GM19324 (cell line): ENCODE data around the gene CAT.

Experiments used
- ATAC-seq: cut with Tn5 transposase; IDR thresholded peaks from one replicate; pipeline ENCODE4 v1.9.1; 2021; ENCODE audit warnings: mild to moderate bottlenecking, moderate library complexity; ENCODE audit not compliant: unreplicated experiment, low FRiP score

The CAT gene

DNA sequence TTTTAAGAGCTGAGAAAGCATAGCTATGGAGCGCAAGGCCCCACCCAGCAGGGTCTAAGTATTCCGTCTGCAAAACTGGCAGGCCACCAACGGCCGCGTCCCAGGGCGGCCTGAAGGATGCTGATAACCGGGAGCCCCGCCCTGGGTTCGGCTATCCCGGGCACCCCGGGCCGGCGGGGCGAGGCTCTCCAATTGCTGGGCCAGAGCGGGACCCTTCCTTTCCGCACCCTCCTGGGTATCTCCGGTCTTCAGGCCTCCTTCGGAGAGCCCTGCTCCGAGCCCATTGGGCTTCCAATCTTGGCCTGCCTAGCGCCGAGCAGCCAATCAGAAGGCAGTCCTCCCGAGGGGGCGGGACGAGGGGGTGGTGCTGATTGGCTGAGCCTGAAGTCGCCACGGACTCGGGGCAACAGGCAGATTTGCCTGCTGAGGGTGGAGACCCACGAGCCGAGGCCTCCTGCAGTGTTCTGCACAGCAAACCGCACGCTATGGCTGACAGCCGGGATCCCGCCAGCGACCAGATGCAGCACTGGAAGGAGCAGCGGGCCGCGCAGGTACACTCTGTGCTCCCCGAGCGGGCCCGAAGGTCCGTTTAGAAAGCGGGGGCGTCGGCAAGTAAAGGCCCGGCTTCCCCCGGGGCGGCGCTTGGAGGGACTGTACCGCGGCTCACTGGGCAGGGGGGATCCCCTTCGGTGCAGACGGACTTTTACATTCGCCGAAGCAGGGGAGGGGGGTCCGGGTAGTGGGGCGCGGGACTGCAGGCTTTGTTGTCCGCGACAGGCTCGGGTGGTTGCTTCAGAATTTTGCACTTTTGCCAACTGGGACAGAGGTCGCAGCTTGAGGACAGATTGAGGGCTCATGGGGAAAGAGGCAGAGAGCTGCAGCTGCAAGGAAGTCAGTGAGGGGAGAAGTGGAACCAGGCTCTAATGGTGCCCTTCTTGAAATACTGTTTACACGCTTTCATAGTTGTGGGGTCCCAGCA, at the start of gene CAT:
Gene CAT (plus strand): TSS at position 406 of the 979 bp plus-strand sequence. CDS start 80 bp downstream, at position 486.
- ATAC-seq, result peak; percentile 97

DNA sequence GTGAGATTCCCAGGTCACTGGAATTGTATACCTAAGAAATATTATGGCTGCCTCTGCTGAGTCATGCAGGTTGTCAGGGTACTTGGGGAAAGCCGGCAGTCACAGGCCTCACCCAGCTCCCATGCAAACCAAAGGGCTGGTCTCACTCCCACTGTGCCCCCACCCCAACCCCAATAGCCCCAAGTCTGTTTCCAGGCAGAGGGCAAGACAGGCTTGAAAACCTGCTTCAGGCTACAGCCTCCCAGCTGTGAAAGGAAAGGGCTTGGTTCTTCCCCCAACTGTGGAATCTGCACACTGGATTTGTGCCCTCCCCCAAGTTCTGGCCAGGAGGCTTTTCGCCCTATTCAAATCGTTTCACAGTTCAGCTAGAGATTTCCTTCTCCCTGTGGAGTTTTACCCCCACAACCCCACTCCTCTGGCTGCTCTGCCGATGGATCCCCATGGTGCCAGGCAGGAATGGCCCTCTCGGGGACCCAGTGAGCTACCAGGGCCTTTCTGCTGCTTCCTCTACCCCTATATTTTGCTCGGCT, 43.9 kb upstream of the CAT start:
- no peak for ATAC-seq

DNA sequence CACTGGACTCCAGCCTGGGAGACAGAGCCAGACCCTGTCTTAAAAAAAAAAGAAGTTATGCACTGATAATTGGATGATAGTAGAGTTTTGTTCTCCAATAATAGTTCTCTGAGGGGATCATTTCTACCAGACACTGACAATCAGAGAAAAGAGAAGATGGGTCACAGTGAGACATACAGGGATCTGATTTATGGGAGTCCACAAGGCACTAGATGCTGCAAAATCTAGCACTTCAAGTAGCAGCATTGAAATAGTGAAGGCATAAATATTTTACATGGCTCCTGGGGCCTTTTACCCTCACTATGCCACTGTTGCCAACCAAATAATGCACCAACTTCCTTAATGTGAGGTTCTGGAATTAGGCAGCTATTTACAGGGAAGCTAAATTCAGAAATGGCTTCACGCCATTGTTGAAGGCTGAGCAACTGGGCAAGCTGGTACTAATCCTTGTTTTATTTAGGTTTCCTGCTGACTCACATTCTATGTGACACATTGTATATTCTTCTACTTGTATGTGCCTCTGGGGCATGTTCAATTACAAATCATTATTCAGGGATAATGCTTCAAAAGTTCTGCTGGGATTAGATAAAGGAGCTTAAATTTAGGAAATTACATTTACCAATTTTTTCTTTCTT, 42.7 kb upstream of the CAT start:
- ATAC-seq, result no peak

DNA sequence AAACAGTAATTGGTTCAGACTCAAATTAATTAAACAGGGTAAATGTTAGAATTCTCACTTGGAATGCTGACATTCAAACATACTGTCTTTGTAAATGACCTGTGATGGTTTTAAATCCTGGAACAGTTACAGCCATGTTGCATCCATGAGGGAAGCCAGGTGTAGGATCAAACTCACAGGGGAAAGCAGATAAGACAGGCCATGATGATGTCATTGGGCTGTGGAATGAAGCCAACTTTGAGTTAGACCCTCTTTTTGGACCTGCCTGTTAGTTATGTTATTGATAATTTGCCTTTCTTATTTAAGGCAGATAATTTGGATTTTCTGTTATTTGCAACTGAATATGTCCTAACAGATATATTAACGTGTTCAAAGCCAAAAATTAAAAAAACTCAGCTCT, 41.6 kb upstream of the CAT start:
- no peak for ATAC-seq

DNA sequence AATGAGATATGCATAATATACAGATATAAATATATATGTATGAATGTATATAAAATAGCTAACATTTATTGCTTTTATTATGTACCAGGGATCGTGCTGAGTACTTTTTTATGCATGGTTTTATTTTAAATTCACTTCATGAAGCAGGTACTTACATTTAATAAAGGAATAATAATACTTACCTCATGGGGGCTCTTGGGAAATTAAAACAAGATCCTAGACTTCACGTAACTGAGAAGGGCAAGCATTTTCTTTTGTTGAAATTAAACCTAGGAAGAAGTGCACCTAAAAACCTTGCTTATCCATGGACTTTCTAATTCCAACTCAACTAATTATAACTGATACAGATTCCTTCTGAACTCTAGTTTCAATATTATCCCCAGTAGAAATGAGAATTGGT, 40.9 kb upstream of the CAT start:
- no peak for ATAC-seq

DNA sequence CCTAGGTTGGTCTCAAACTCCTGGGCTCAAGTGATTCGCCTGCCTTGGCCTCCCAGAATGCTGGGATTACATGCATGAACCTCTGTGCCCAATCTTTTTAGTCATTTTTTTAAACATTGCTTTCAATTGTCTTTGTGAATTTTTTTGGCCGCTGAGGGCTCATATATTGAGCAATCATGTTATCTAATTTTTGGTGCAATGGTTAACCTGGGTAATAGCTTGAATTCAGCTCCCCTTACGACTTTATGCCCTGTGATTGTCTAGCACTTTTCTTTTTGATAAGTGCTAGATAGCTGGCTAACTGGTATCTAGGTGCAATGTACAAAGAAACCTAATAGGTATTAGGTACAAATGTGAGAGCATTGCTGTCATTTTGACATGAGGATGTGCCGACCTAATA, 35.3 kb upstream of the CAT start:
- no peak for ATAC-seq

DNA sequence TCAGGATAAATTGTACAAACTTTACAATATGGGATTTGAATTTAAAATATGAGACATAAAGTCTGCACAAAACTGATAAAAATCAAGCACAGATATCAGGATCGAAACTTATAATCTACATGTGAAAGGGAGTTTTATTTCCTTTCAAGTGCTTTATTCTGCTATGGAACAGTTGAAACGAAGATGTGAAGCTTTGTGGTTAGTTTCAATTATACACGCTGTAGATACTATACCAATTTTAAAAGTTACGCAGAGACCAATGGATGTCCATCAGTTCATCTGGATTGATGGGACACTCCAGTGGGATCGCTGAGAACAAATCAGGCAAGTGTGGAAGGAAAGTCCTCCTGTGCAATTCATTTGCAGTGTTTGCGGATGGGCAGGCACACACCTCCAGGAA, 34.5 kb upstream of the CAT start:
- ATAC-seq, result no peak

DNA sequence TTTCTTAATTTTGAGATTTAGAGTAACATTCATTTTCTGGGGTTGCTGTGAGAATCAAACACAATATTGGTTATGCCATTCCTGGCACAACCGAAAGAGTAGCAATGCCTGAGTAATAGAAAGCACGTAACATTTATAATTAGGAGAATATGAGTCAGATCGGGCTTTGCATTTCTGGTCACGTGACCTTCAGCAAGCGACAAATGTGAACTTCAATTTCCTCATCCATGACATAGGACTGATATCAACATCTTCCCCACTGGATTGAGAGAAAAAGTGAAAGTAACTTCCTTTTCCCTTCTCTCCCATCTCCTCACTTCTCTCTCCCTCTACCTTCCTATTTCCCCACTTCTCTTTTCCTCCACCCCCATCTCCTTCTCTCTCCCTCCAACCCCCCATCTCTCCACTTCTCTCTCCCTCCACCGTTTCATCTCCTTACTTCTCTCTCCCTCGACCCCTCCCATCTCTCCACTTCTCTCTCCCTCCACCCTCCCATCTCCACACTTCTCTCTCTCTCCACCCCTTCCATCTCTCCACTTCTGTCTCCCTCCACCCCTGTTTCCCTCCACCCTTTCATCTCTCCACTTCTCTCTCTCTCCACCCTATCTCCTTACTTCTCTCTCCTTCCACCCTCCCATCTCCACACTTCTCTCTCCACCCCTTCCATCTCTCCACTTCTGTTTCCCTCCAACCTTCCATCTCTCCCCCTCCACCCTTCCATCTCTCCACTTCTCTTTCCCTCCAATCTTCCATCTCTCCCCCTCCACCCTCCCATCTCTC, 33.5 kb upstream of the CAT start:
- ATAC-seq, result no peak

DNA sequence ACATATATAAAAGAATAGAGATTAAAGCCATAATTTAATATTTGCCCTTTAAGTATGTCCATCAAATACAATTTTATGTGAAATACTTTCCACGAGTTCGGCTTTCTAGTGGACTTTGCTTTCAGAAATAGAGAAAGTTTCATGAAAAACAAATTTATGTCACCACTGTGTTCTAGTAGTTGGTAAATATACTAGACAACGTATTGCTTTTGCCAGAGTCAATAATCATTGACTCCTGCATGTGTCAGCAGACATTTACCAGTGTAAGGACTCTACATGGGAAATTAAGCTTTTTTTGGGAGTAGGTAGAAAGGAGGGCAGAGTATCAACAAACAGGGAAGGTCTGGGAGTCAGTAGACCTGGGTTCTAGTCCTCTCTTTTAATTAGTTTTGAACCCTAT, 32.3 kb upstream of the CAT start:
- no peak for ATAC-seq

DNA sequence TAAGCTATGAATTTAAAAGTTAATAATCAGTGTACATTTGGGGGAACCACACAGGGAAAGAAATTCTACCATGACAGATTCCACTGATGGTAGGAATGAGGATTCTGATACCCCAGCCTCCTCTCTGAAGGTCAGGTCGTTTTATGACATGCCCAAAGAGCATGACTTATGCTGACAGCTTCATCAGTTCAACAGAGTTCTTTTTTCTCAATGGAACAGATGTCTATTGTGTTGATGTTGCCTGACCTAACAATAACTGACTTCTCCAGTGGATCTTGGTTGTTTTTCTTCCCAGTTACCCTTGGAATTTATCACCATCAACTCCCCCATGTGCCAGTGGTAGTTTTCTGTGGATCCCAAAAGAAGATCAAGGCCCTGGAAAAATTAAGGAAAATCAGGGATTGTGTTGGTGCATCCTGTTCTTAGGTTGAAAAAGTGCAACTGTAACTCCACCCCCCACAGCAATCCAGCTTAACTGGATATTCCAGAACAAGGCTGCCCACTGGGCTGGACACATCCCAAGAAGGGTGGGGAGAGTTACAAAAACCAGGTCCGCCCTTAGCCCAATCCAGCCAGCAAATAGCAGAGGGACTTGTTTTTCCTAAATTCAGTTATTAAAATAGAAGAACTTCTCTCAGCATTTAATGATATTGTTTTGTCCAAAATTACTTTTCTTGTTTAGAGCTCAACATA, 31.5 kb upstream of the CAT start:
- no peak for ATAC-seq

DNA sequence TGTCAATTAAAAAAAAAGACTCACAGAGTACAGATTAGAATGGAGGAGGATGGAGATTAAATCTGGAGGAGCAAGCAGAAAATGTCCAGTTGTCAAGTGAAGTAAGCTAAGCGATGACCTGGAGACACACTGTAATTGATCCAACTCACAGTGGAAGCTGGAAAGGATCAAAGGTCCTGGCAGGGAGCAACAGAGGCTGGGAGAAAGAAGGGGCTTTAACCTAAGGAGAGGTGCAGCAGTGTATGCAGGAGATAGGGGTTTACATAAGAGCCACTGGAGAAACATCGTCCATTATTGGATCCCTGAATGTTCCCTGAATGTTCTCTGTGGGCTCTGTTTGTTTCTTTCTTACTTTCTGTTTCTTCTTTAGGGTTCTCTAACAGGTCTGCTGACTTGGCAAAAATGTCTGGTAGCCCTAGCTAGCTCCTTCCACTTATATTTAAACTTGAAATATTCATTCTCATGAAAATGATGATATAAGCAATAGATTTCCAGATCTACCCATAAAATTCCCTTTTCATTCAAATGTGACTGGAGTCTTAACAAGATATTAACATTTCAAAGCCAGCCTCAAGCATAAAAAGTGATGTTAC, 30.1 kb upstream of the CAT start:
- ATAC-seq, result no peak

DNA sequence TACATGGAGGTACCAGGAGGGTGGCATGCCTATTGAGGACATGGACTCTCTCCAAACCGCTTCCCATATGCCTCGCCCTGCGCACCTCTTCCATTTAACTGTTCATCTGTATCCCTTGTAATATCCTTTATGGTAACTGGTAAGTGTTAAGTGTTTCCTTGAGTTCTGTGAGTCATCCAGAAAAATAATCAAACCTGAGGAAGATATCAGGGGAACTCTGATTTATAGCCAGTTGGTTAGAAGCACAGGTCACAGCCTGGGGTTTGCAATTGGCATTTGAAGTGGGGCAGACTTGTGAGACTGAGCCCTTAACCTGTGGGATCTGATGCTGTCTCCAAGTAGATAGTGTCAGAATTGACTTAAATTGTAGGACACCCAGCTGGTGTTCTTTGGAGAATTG, 27.6 kb upstream of the CAT start:
- no peak for ATAC-seq

DNA sequence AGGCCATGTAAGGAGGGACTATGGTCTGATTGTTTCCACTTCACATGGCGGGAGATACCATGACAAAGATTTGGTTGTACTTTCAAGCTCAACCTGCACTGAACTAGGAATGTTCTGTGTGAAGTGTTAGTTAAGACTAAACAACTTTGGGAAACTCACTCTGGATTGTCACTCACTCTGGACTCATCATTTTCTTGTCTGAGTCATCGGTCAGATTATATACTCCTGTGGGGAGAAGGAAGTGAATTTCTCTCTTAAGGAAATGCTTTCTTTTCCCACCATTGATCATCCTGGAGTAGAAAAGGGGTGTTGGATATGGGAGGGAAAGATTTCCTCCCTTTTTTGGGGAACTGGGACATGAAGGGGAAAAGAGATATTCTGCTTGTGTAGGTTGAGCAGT, 26.9 kb upstream of the CAT start:
- no peak for ATAC-seq

DNA sequence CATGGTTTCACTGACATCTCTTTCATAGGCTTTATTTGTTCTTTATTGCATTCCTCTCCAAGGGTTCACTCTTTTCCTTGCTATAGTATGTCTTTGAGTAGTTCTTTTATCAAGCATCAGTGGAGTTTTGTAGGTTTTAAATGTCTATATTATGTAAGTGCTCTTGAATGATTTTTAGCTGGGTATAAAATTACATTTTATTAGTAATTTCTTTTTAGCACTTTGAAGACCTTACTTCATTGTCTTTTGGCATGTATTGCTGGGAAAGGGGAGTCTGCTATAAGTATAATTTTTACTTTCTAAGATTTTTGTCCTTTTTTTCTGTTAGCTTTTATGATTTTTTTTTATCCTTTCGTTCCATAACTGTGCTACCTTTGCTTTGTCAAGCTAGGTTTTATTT, 25.5 kb upstream of the CAT start:
- ATAC-seq, result no peak

DNA sequence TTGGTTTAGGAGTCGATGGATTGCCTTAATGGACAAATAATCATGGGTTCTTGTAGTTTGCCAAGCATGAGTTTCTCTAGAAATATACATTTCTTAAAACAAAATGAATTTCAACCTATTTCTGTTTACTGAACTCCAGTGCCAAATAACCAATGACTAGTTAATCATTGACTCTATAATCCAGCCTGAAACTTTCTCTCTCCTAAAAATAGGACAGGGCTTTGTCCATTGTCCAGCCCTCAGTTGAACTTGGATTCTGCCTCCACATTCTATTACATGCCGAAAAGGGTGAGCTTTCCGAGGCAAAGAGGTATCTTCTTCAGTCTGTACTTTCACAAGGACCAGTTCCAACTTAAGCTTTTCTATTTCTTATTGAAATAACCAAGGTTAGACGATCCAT, 23.2 kb upstream of the CAT start:
- no peak for ATAC-seq

DNA sequence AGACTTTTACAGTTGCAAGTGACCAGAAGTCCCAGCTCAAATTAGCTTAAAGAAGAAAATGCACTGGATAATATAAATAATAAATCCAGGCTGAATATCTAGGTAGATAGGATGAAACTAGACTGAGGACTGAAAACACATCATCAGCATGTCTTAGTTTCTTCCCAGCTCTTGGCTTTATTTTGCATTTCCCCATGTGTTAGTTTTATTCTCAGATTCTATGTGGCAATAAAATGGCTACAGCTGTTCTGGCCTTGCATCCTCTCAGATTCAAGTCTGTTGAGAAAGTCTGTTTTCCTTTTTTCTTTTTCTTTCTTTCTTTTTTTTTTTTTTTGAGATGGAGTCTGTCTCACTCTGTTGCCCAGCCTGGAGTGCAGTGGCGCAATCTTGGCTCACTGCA, 22.6 kb upstream of the CAT start:
- ATAC-seq, result no peak

DNA sequence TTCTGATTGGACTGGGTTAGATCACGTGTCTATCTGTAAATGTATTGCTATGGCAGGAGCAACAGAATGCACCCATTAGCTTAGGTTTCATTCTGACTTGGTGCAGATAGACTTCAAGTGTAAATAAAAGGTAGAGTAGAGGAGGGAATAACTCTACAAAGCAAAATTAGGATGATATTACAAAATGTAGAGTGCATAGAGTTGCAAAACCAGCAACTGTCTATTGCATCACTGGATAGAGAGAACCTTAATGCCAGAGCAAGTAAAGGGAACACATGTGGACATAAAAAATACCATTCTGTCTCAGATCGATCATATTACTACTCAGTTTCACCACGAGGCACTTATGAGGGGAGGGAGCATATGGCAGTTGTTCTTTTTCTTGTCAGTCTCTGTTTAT, 22.0 kb upstream of the CAT start:
- no peak for ATAC-seq

DNA sequence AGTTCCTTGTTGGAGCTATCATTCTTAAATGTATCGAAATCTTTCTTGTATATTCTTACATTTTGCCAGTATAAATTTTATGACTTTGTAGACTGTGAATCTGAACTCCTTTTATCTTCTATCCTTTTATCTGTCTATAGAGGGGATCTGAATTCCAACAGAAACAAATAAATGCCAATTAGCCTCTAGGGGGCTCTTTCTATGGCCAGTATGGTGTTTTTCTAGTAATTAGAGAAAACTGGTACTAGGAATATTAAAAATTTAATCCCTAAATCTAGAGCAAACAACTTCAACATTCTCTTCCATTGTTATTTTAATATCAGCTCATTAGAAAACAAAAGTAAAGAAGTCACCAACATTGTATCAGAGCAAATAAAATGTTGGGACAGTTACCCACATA, 21.5 kb upstream of the CAT start:
- ATAC-seq, result no peak

DNA sequence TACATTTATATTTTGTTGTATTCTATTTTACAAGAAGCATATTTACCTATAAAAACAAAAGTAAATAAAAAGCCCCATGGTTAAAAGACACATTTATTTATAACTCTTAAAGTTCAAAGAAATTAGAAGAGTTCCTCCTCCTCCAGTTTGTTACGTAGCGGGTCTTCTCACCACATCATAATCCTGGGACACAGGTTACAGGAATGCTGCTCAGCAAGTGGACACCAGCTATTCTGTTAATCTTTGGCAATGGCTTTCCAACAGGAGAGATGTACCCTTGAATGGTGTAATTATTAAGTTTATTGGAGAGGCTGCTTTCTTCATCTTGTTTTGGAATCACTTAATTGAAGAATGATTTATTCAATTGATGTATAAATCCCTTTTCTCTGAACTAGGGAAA, 19.6 kb upstream of the CAT start:
- ATAC-seq, result no peak

DNA sequence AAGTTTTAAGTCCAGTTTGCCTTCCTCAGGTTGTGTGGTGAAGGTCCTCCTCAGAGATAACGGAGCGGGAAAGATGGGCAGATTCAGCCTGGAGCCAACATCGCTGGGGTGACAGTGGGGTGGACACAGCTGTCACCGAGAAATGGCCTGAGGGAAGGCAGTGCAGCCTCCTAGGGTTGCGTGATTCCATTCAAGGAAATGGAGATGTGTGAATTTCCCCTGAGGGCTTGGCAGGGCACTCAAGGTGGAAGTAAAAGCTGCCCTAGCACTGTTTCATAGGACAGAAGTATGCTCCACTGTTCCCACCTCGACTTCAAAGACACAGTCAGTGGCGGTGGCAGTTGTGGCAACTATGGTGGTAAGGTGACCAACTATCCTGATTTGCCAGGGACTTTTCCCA, 15.4 kb upstream of the CAT start:
- ATAC-seq, result no peak
